ENCODE measurements around the gene NUP210.

NUP210 gene

GRCh38 chr3:13272831-13273603, 147.1 kb downstream of the NUP210 start:
- DNase-seq: no peak

- no peak for DNase-seq
Measured at GRCh38 chr3:13269711-13270378, 150.3 kb downstream of the NUP210 start.

- DNase-seq: no peak
Measured at GRCh38 chr3:13268961-13269441, 151.1 kb downstream of the NUP210 start.

GRCh38 chr3:13268120-13268519, 152.0 kb downstream of the NUP210 start:
- DNase-seq: no peak

GRCh38 chr3:13266651-13267362, 153.3 kb downstream of the NUP210 start:
- DNase-seq: no peak

Measured in NCI-H1092 treated with DMSO at 0.1 percent for 48 hours (cell line).